Activated CD4-positive, alpha-beta T cell treated with anti-CD3 and anti-CD28 coated beads, Interleukin-2, amount 50 U/mL, for 4 hours (primary cell): ENCODE measurements around the gene KCNH8.

Experiments
- DNase-seq, 2 experiments: peaks; one replicate each; pipeline ENCODE4 v3.0.0-alpha.2; 2020

KCNH8 gene

DNA sequence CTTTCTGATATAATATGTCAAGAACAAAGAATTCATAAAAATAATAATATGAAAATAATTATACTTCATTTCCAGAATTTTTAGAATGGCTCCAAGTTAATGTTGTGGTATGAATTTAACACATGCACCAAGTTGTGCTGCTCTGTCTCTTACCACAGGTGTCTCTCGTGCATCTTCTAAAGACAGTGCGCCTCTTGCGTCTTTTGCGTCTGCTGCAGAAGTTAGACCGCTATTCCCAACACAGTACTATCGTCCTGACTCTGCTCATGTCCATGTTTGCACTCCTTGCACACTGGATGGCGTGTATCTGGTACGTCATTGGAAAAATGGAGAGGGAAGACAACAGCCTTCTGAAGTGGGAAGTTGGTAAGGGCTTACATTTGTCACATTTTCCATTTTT, 246.6 kb downstream of the KCNH8 start:
- DNase-seq, result no peak

DNA sequence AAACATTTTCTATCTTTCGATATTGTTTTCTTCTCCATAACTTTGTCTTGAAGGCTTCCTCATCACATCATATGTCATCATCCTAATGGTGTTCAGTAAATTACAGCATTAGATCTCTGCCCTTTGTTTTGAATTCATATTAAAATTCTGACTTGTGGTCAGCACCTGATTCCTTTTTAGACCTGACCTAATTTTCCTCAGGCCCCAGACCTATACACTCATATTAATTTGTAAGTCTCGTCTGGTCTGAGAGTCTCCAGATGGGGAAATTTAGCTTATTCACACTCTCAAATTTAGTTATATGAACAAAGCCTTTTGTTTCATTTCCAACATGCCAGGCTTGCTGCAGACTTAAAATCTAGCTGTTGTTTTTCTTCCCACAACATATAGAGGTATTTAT, 248.4 kb downstream of the KCNH8 start:
- no peak for DNase-seq

DNA sequence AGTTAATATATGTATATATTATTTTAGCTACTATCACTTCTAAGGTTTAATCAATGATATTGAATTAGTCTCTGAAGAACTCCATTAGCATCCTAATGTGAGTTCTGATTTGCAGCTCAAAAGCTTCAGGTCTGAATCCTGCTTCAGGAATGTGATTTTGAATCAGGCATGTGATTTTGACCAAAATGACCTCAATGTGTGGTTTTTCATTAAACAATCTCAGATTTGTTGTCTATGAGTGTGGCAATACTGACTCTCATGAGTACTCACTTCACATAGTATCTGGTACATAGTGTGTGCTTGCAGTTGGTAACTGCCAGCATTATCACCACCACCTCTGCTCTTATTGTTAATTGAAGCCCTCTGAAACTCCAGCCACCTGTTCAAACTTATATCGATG, 251.0 kb downstream of the KCNH8 start:
- no peak for DNase-seq

DNA sequence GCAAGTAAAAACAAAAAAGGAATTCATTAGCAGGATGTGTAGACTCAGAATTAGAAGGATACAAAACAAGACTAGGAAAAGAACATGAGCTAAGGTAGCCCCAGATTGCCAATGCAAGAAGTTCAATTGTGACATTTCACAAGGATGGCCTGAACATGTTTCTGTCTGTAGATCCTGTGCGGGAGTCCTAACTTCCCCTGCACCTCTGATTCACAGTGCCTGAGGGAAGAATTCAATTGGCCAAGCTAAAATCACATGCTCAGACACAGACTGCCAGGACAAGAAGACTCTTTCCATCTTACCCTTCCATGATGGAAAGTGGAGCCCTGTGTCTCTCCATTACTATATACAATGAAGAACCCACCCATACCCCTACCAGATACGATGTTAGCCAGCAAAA, 251.5 kb downstream of the KCNH8 start:
- no peak for DNase-seq

DNA sequence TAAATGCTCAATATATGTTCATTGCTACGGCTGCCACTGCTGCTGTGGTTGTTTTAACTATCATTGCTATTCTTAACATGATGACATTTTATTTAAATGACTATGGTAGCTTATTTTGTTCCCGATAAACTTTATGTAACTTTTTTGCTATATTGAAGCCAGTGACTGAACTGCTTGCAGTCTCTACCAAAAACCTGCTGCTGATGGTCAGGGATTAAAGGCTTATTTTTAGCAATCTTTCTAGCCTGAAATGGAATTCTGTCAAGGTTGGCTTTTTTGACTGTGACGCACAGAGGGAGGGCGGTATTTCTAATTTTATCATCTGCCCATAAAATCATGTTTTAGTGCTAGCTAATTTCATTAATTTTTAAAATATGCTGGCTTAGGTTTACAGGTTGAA, 271.8 kb downstream of the KCNH8 start:
- DNase-seq, result no peak

DNA sequence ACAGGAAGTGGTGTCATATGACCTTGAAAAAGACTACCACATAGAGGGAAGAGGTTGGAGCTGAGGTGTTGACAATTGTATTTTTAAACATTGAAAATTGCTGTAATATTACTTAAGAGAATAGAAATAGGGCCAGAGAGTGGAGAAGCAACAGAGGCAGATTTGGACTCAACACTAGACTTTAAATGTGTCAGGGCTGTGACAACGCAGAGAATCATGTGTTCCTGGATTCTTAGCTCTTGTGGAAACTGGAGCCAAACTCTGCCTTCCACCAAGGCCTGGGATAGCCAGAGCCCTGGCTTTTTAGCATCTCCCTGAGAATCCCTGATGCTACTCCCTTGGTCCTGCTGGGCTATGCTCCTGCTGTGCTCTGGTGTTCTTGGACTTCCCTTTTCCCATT, 277.5 kb downstream of the KCNH8 start:
- no peak for DNase-seq

DNA sequence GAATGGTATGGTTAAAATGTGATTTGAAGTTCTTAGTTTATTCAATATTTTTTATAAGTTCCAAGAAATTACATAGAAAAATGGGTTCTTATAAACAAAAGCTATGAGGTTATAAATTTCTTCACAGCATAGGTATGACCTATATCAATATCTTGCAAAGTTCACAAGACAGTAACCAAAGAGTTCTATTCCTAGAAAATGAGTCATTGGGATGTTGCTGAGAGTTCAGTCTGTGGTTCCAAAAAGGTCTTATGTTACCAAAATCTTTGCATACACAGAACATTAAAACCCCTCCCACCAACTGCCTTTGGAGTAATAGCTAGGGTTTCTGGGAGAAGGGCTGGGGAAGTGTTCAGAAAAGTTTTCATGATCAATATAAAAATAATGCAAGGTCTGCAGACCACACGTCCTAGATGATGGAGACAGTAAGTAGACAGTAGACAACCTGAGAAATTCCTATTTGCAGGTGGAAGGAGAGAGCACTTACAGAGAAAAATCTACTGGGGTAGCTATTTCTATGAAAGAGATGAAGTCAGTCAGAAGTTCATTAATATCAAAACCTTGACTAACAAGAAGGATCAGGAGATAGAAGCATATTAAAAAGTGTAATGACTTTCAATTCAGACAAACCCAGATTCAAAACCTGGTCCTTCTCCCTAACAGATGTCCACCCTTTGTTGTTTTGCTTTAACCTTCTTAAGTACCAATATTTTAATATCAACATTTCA, 279.3 kb downstream of the KCNH8 start:
- no peak for DNase-seq

DNA sequence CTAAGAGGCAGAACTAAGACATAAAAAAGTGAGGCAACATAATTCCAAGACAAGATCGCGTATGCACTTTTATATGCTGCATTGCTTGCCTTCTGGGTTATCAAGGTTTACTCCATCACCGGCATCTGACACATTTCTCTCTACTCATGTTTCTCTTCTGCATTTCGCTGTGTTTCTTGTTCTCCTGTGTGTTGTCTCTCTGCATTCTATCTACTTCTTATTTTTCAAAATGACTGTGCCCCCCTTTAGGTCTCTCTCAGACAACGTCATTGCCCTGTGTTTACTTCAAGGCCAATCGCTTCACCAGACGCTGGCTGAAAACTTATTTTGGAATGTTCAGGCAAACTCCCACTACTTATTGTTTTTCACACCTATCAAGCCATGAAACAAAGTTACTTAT, 280.4 kb downstream of the KCNH8 start:
- DNase-seq, result no peak

DNA sequence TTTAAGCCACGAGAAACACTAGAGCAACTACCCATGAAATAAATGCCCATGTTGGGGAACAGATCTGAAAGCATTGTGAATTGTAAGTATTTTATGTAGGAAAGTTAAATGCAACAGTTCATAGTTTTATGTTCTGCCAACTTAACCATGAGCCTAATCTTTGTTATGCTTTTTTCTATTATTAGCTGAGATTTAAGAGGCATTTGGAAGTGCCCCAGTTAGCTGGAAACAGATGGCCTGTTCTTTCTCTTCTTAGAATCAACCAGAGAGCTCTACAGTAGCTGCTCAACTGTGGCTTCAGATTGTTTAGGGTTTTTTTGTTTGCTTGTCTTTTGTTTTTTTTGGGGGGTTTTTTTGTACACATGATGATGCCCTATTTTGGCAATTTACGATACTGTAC, 284.4 kb downstream of the KCNH8 start:
- DNase-seq, result no peak

DNA sequence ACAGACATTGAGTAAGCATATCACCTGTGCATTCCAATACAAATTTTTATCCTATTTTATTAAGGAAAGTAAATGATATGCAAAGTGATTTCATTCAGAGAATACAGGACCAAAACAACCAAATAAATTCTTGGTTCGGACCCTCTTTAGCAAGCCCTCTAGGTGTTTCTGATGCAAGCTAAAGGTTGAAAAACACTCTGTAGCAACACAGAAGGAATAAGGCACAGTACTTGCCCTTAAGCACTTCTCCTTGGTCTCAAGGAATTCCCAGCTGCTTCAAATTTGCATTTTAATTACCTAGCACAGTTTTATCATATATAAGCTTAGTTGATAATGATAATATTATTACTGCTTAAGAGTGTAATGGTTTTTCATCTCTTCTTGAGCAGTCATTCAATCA, 288.4 kb downstream of the KCNH8 start:
- DNase-seq, result no peak

DNA sequence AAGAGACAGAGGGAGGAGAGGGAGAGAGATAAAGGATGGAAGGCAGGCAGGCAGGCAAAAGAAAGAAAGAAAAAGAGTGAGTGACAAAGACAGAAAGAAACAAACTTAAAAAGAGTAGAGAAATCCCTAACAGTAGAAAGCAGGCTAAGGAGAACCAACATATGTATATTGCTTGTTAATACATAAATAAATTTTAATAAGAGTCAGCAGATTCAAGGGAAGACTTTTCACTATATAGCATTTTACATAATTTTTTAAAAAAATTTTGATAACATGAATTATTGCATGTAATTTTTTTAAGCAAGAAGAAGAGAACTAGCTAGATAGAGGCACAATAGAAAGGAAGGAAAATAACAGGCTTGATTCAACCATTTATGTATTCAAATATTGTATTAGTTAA, 291.6 kb downstream of the KCNH8 start:
- no peak for DNase-seq

DNA sequence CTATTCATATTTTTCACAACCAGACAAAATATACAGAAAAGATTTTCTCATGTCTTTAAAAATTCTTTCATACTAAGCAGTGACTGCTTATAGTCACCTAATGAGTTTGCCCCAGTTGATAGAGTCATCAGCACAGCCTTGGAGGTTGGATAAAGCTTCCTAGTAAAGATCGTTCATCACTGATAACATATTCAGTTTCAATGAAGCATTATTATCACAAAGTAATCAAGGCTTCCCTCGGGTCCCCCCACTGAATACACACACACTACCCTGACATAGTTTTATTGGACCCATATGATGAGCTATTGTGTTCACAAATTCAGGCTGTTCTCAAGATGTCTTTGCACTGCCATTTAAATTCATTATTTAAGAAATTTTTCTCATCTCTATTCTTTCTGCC, 297.8 kb downstream of the KCNH8 start:
- DNase-seq, result no peak

DNA sequence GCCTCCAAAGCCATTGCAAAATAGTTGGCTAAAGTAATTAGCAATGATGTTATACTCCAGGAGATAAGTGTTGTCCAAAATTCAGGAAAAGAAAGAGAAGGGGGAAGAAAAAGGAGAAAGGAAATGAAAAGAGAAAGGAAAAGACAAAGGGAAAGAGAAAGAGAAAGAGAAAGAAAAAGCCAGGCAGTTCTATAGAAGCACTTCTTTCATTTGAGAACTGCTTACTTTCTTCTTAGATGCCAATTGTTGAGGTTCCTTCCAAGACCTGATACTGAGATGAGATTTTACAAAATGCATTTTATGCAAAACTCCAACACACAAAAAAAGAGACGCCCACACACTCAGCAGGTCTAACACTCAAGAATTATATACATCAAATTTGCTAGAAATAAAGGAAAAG, 298.4 kb downstream of the KCNH8 start:
- no peak for DNase-seq

DNA sequence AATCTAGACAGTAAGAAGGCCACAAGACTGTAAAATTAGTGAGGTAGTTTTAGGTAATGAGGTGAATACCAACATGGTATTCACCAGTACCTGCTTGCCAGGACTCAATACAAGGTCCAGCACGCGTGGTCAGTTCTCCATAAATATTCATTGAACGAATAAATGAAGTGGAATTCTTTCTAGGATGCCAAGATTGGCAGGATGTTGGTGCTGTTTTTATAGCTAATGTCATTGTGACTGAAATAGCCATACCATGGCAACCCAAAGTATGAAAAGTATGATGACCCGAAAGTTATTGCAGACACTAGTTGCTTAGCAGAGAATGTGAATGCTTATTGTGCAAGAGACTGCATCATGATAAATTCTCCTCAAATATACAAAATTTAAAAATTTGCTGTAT, 307.2 kb downstream of the KCNH8 start:
- DNase-seq, result no peak

DNA sequence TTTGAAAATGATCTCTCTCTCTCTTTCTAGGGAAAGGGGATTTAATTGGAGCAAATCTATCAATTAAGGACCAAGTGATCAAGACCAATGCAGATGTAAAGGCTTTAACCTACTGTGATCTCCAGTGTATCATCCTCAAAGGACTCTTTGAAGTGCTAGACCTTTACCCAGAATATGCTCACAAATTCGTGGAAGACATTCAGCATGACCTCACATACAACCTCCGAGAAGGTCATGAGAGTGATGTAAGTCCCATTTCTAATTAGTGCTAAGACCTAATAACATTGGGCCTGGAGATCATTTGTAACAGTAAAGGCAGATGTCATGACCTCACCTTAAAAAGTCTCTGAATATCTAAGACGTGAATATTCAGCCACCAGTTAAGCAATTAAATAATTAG, 308.4 kb downstream of the KCNH8 start:
- no peak for DNase-seq

DNA sequence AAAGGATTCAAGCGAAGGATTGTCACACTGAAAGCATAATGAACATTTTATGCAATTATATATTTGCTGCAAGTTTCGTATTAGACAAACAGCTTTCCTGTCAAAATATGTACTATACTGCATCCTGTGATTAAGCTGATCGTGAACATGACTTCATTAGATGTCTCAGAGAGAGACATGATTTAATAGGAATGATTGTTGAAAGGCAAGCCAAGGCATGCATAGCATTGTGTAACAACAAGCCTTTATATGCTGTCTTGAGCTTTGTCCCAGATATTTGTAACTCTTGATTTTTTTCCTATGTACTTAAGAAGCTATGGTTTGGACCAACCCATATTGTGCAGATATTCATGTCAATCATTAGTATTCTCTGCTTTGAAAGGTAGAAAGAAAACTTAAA, 309.1 kb downstream of the KCNH8 start:
- no peak for DNase-seq

DNA sequence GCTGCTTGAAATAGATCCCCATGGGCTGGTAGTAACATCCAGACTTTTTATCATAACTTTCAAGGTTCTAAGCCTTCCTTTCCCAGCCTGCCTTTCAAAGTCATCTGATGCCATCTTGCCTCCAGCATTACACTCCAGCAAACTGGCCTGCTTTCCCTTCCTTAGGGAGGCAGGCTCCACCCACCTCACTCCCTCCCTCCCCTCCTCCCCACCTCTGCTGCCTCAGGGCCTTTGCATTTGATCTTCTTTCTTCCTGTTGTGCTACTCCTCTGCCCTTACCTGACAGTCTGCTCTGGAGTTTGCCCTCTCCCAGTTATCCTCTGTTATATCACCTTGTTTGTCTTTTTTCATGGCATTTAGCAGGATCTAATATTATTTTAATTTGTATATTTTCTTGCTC, 319.5 kb downstream of the KCNH8 start:
- DNase-seq, result no peak

DNA sequence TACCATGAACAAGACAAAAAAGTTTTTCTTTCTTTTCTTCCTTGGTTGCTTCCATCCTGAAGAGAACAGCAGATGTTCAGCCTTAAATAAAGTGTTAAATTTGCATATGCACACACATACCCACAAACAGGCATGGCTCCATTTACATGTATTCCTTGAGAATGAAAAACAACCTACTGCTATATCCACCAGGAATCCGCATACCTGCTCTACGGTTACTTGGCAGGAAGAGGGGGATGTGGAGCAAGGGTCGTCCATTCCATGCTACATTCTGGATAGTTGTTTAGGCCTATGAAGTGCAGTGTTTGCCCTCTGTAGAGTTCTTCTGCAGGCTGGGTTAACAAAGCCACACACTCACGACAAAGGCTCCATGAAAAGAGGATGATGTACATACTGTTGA, 322.8 kb downstream of the KCNH8 start:
- DNase-seq, result no peak

DNA sequence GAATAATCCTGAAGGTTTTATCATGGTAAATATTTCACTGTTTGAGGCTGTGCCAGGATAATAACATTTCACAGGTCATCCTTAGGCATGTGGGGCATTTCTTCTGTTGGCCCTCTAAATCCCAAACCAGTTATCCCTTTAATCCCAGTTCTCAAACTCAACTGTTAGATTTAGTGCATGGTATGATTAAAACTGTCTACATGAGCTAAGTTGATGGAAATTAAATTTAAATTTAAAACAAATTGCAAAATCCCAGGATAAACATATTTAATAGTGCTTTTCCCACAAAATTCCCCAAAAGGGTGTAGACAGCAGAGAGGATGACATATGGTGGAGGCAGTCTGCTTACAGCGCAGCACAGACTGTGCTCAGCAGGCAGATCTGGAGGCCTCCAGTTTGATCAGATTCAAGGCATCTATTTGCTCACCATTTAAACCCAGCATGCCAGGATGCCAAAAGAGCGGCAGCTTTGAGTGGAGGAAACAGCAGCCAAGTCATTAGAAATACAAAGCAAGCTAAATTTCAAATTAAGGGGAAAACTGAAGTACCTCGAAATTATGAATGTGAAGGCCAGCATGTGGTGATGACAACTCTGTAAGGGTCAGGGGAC, 325.8 kb downstream of the KCNH8 start:
- DNase-seq, result no peak

DNA sequence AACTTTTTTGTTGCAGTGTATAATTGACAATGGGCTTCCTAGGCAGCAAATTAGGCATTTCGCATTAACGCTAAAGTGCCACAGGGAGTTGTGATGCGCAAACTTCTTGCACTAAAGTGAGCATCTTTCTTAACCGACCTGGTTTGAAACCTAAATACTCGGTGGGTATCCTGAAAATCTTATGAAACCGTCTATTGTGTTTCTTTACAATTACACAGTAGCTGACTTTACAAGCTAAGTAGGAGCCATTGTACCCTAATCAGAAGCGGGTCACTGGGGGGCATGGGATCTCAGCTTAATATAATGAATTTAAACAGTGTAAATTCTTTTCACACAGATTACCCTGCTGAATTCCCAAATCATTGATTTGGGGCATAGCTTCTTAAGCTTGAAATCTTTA, 328.0 kb downstream of the KCNH8 start:
- DNase-seq, result no peak

DNA sequence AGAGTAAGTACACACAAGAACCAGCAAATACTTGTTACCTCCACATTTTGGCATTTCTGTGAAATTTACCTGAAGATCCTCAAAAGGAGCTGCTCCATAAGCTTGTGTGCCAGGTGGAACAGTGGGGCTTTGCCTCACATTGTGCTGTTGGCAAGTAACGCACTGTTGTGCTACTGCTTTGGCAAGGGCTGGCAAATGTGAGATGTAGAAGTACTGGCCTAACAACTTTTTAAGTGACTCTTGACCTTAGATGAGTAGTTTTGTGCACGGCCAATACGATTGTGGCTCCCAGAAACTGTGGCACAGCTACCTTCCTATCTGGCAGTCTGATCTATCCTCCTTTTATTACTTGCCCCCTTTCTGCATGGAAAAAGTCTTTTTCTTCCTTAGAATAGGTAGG, 337.0 kb downstream of the KCNH8 start:
- no peak for DNase-seq

DNA sequence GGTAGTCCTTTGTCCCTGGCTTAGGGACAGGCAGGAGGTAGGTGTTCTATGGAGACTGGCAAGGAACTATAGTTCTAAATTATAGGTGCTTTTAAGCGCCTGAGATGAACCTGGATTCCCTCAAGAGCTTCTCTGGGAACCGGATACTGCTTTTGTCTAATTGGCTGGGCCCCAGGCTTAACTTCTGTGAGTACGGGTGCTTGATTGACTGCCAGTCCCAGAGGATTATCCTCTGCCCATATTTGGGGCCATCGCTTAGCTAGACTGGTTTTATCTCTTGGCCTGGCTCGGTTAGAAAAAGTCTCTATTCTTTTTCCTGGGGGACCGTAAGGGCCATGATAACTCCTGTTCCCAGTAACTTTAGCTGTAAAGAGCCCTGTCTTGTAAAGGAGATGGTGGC, 339.1 kb downstream of the KCNH8 start:
- no peak for DNase-seq

DNA sequence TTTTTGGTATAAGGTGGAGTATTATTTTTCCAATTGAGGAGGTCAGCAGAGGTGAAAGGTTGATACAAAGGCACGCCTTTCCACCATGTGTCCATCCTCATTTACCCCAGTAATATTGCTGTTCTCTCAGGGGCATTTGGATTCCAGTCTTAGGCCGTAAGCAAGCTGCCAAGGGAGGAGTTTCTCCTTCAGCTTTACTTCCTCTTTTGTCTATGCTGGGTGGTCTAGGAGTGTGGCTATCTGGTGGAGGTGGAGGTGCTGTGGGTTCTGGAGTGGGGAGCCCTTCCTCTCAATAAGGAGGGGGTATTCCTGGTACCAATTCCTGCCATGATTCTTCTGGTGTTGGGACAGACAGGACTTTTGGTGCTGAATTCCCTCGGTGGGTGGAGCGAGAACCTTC, 340.6 kb downstream of the KCNH8 start:
- DNase-seq, result no peak

DNA sequence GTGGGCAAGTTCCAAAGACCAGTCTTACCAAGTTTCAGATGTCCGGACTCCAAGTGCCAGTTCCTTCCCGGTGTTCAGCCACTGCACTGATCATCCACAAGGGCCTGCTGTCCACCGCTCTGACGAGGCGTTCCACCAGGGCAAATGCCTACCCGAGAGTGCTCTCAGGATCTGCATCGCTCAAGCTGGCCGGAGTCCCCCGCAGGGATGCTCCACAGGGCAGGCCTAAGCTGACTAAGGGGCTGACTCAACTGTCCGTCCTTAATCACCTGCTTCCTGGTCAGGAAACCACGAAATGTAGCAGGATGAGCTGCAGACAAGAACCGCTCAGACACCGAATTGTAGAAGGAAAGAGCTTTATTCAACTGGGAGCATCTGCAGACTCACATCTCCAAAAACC, 341.6 kb downstream of the KCNH8 start:
- DNase-seq, result no peak

DNA sequence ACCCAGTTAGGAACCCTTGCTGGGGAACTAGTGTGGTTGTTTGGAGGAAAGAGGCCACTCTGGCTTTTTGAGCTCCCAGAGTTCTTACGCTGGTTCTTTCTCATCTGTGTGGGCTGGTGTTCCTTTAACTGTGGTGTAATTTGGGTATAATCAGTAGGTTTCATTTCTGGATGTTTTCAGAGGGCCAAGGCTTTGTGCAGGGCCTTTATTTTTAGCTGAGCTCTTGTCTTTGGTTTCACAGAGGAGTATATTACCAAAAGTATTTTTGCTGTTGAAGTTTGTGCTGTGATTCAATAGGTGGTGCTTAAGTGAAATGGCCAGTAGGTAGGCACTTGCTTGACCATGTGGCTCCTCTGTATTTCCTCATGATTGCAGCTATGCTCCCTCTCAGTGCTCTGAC, 357.9 kb downstream of the KCNH8 start:
- no peak for DNase-seq
